ENCODE data around the gene SRCIN1.
A peak's percentile ranks its signal among the peaks of the same experiment; 100 is the strongest.

The SRCIN1 gene

GRCh38 chr17:38609280-38610031 is 3.7 kb upstream of the SRCIN1 start:
- no peak overlapping the region for H3K27ac ChIP-seq (ENCODE audit: low read depth, low read length)

GRCh38 chr17:38608648-38609047 is 2.9 kb upstream of the SRCIN1 start:
- TF ChIP-seq CTCF (IDR thresholded peaks at IDR 0.05; ENCODE audit: low read depth, low read length, poor library complexity, severe bottlenecking) (no peak), EZH2phosphoT487 (IDR thresholded peaks at IDR 0.05; ENCODE audit: borderline replicate concordance, low read length) (no peak)
- H3K27me3 ChIP-seq (ENCODE audit: control insufficient read depth, low read length), result peaks cover 39% of the 10 kb centered on the region
- peaks cover 2% of the 10 kb centered on the region; the same call in 1 of the 2 replicates for H3F3A ChIP-seq (ENCODE audit: control insufficient read depth, insufficient read depth)
- no peaks in the 10 kb centered on the region for H3K36me3 ChIP-seq (ENCODE audit: control insufficient read depth, low read length)
- no peaks in the 10 kb centered on the region for H3K79me2 ChIP-seq (ENCODE audit: control insufficient read depth, low read length)
- H3K4me1 ChIP-seq (ENCODE audit: control insufficient read depth, low read length), result peaks cover 38% of the 10 kb centered on the region
- no peak overlapping the region for H3K4me3 ChIP-seq (ENCODE audit: low read length)
- H3K4me2 ChIP-seq (ENCODE audit: low read length), result no peak overlapping the region
- no peak overlapping the region for H3K27ac ChIP-seq (ENCODE audit: low read depth, low read length)
- no peaks in the 10 kb centered on the region for H3K9me2 ChIP-seq (replicated peaks; ENCODE audit: control insufficient read depth, low read length)
- H4K20me1 ChIP-seq (ENCODE audit: control insufficient read depth, insufficient read depth, low read depth, low read length), result no peaks in the 10 kb centered on the region
- H3K9me3 ChIP-seq (ENCODE audit: control insufficient read depth, insufficient read depth, low read length), result no peaks in the 10 kb centered on the region

More at GRCh38 chr17:38609280-38610031, 3.7 kb upstream of the SRCIN1 start:
- Histone ChIP-seq H3K36me3 (ENCODE audit: control insufficient read depth, low read length) (no peaks in the 10 kb centered on the region), H3K79me2 (ENCODE audit: control insufficient read depth, low read length) (no peaks in the 10 kb centered on the region), H4K20me1 (ENCODE audit: control insufficient read depth, insufficient read depth, low read depth, low read length) (no peaks in the 10 kb centered on the region), H3K9me3 (ENCODE audit: control insufficient read depth, insufficient read depth, low read length) (no peaks in the 10 kb centered on the region), H3K4me2 (ENCODE audit: low read length) (no peak overlapping the region), H3F3A (ENCODE audit: control insufficient read depth, insufficient read depth) (peaks cover 2% of the 10 kb centered on the region; the same call in 1 of the 2 replicates), H3K4me1 (ENCODE audit: control insufficient read depth, low read length) (peaks cover 42% of the 10 kb centered on the region), H3K4me3 (ENCODE audit: low read length) (no peak overlapping the region), H3K27me3 (ENCODE audit: control insufficient read depth, low read length) (peaks cover 31% of the 10 kb centered on the region), H3K9me2 (replicated peaks; ENCODE audit: control insufficient read depth, low read length) (no peaks in the 10 kb centered on the region)
- TF ChIP-seq EZH2phosphoT487 (IDR thresholded peaks at IDR 0.05; ENCODE audit: borderline replicate concordance, low read length) (no peak), CTCF (IDR thresholded peaks at IDR 0.05; ENCODE audit: low read depth, low read length, poor library complexity, severe bottlenecking) (peak; percentile 40)

GRCh38 chr17:38606646-38607611 is 1.2 kb upstream of the SRCIN1 start:
- no peaks in the 10 kb centered on the region for H3K9me2 ChIP-seq (replicated peaks; ENCODE audit: control insufficient read depth, low read length)
- peaks cover 33% of the 10 kb centered on the region for H3K4me1 ChIP-seq (ENCODE audit: control insufficient read depth, low read length)
- peak overlapping the region; percentile 77 for H3K4me3 ChIP-seq (ENCODE audit: low read length)
- H4K20me1 ChIP-seq (ENCODE audit: control insufficient read depth, insufficient read depth, low read depth, low read length), result no peaks in the 10 kb centered on the region
- peak overlapping the region; percentile 73 for H3K4me2 ChIP-seq (ENCODE audit: low read length)
- H3F3A ChIP-seq (ENCODE audit: control insufficient read depth, insufficient read depth), result peaks cover 5% of the 10 kb centered on the region; the same call in 1 of the 2 replicates
- H3K27ac ChIP-seq (ENCODE audit: low read depth, low read length), result no peak overlapping the region
- no peaks in the 10 kb centered on the region for H3K79me2 ChIP-seq (ENCODE audit: control insufficient read depth, low read length)
- H3K9me3 ChIP-seq (ENCODE audit: control insufficient read depth, insufficient read depth, low read length), result no peaks in the 10 kb centered on the region
- peaks cover 44% of the 10 kb centered on the region for H3K27me3 ChIP-seq (ENCODE audit: control insufficient read depth, low read length)
- TF ChIP-seq EZH2phosphoT487 (IDR thresholded peaks at IDR 0.05; ENCODE audit: borderline replicate concordance, low read length), result no peak
- peak; percentile 78 for TF ChIP-seq CTCF (IDR thresholded peaks at IDR 0.05; ENCODE audit: low read depth, low read length, poor library complexity, severe bottlenecking)
- no peaks in the 10 kb centered on the region for H3K36me3 ChIP-seq (ENCODE audit: control insufficient read depth, low read length)

Measured in DOHH2 (cell line).